Embryonic facial prominence (tissue), 1 donor: ENCODE measurements around the gene RPSA.
"Not testable (repeated sequence)": the region's sequence is repeated elsewhere in the genome, so short reads cannot be mapped to it uniquely, and the experiment has no call there.

ENCODE experiments used
- DNase-seq: peaks from one replicate; pipeline ENCODE4 v3.0.0-alpha.2; 2016; ENCODE audit errors: extremely low spot score

The RPSA gene

GRCh38 chr3:39406368-39407258 is at the start of gene RPSA:
TSS of gene RPSA (plus strand) at chr3:39406720. CDS start at chr3:39407654, 934 bp downstream.
- peak; percentile 98 for DNase-seq

GRCh38 chr3:39358333-39358732 is 48.2 kb upstream of the RPSA start:
- no peak for DNase-seq

- no peak for DNase-seq
Measured at GRCh38 chr3:39361252-39361927, 45.1 kb upstream of the RPSA start.

GRCh38 chr3:39362192-39362591 is 44.3 kb upstream of the RPSA start:
- no peak for DNase-seq

- DNase-seq = no peak
Measured at GRCh38 chr3:39362812-39363211, 43.7 kb upstream of the RPSA start.

- not testable (repeated sequence) for DNase-seq
Measured at GRCh38 chr3:39370450-39370849, 36.1 kb upstream of the RPSA start.

- no peak for DNase-seq
Measured at GRCh38 chr3:39372833-39373232, 33.7 kb upstream of the RPSA start.

GRCh38 chr3:39376959-39377634 is 29.4 kb upstream of the RPSA start:
- no peak for DNase-seq

- no peak for DNase-seq
Measured at GRCh38 chr3:39378088-39378487, 28.4 kb upstream of the RPSA start.

- DNase-seq = no peak
Measured at GRCh38 chr3:39378957-39379777, 27.4 kb upstream of the RPSA start.

- DNase-seq = no peak
Measured at GRCh38 chr3:39379778-39380155, 26.8 kb upstream of the RPSA start.

- peak; percentile 4 for DNase-seq
Measured at GRCh38 chr3:39381432-39381831, 25.1 kb upstream of the RPSA start.

GRCh38 chr3:39383045-39383880 is 23.3 kb upstream of the RPSA start, which contains the start of gene SLC25A38:
TSS of gene SLC25A38 (plus strand) at chr3:39383370. CDS start at chr3:39383725, 355 bp downstream.
- DNase-seq = peak; percentile 69

- peak; percentile 57 for DNase-seq
Measured at GRCh38 chr3:39383881-39384664, 22.4 kb upstream of the RPSA start.

- peak; percentile 3 for DNase-seq
Measured at GRCh38 chr3:39384665-39385000, 21.9 kb upstream of the RPSA start.

- DNase-seq = peak; percentile 6
Measured at GRCh38 chr3:39385456-39386090, 20.9 kb upstream of the RPSA start.

- peak; percentile 2 for DNase-seq
Measured at GRCh38 chr3:39386318-39386717, 20.2 kb upstream of the RPSA start.

- DNase-seq = peak; percentile 3
Measured at GRCh38 chr3:39387411-39387975, 19.0 kb upstream of the RPSA start.

- no peak for DNase-seq
Measured at GRCh38 chr3:39388153-39388552, 18.4 kb upstream of the RPSA start.
